T-cell (primary cell): ENCODE data around the gene ZDHHC5. TPM values are rescaled to one million over a fixed set of nuclear protein-coding genes. Genes with fewer than 3 reads are reported as not detected.

Experiments
- ATAC-seq, 4 experiments: fragments of 200-7000 bp in 3 of 4; fragments of 150-1000 bp in 1 of 4; cut with Tn5 transposase; replicated peaks in 1 of 4; 1 replicate in 3 of 4; 2 replicates in 1 of 4; pipeline ENCODE4 v1.10.0; 2021; ENCODE audit warnings: moderate library complexity in 3 of 4, mild to moderate bottlenecking in 2 of 4, moderate number of reproducible peaks in 1 of 4
- CTCF ChIA-PET, 2 donors: fragments of 300-600 bp; sonication (Branson Sonifier 250); formaldehyde crosslinking; loops; one replicate each; lab custom pipeline; 2022; ENCODE audit warnings: antibody characterized with exemption in 2 of 2; lab: Charles Lee
- POLR2A ChIA-PET, 2 donors: fragments of 300-600 bp; sonication (Branson Sonifier 250); formaldehyde crosslinking; loops; one replicate each; lab custom pipeline; 2022; ENCODE audit warnings: antibody characterized with exemption in 2 of 2; lab: Charles Lee
- DNase-seq, 35 experiments: peaks; one replicate each; pipeline versions ENCODE4 v3.0.0 to v3.0.0-alpha.2; 2013 to 2023
- H3K27ac ChIP-seq: one replicate; pipeline ENCODE4 v1.5.1; 2013; ENCODE audit warnings: low read length
- H3K27me3 ChIP-seq, 2 experiments: replicated peaks in 1 of 2; 1 replicate in 1 of 2; 2 replicates in 1 of 2; pipeline versions ENCODE4 v1.6.1 to v1.7.0; 2013; ENCODE audit warnings: low read length in 1 of 2, mixed read lengths in 1 of 2; ENCODE audit not compliant: control insufficient read depth in 2 of 2, insufficient read depth in 2 of 2; ENCODE audit errors: extremely low read depth in 1 of 2
- H3K36me3 ChIP-seq, 2 donors: 1 replicate in 1 of 2; 2 replicates in 1 of 2; pipeline versions ENCODE4 v1.6.1 to v1.7.0; 2013; ENCODE audit warnings: low read length in 1 of 2; ENCODE audit not compliant: control insufficient read depth in 2 of 2, insufficient read depth in 1 of 2; ENCODE audit errors: extremely low read depth in 1 of 2
- H3K4me1 ChIP-seq, 2 experiments: 1 replicate in 1 of 2; 2 replicates in 1 of 2; pipeline versions ENCODE4 v1.6.1 to v1.7.0; 2013; ENCODE audit warnings: low read length in 2 of 2, mixed read lengths in 1 of 2; ENCODE audit not compliant: insufficient read depth in 2 of 2, control insufficient read depth in 1 of 2; ENCODE audit errors: extremely low read depth in 1 of 2
- H3K4me3 ChIP-seq, 2 donors: 1 replicate in 1 of 2; 2 replicates in 1 of 2; pipeline versions ENCODE4 v1.5.1 to v1.7.0; 2013; ENCODE audit warnings: mild to moderate bottlenecking in 2 of 2, low read length in 1 of 2, moderate library complexity in 1 of 2; ENCODE audit not compliant: control insufficient read depth in 1 of 2; ENCODE audit errors: extremely low read depth in 1 of 2
- H3K9me3 ChIP-seq: 2 replicates; pipeline ENCODE4 v1.7.0; 2013
- H3K27ac Mint-ChIP-seq, 2 donors: one replicate each; pipeline ENCODE4 v1.8.0; 2020 to 2021; ENCODE audit warnings: mild to moderate bottlenecking in 2 of 2, mixed read lengths in 2 of 2
- H3K27me3 Mint-ChIP-seq, 2 donors: one replicate each; pipeline ENCODE4 v1.8.0; 2021 to 2022; ENCODE audit warnings: mixed read lengths in 2 of 2
- H3K36me3 Mint-ChIP-seq: one replicate; pipeline ENCODE4 v1.8.0; 2021; ENCODE audit warnings: mixed read lengths
- H3K4me1 Mint-ChIP-seq, 3 donors: one replicate each; pipeline ENCODE4 v1.8.0; 2020 to 2022; ENCODE audit warnings: mixed read lengths in 3 of 3, mild to moderate bottlenecking in 1 of 3
- H3K4me3 Mint-ChIP-seq, 3 donors: one replicate each; pipeline ENCODE4 v1.8.0; 2020 to 2022; ENCODE audit warnings: mild to moderate bottlenecking in 3 of 3, mixed read lengths in 3 of 3, moderate library complexity in 3 of 3
- H3K9me3 Mint-ChIP-seq, 3 donors: one replicate each; pipeline ENCODE4 v1.8.0; 2020 to 2022; ENCODE audit warnings: mixed read lengths in 3 of 3
- WGBS: methylation state at CpG from one replicate; pipeline ENCODE4 v1.1.5; 2013; ENCODE audit warnings: missing lambda C conversion rate; ENCODE audit not compliant: insufficient coverage; 5-methylcytosine and 5-hydroxymethylcytosine counted together
- total RNA-seq, 35 experiments: library from RNA in 6 of 35; stranded (reverse) in 6 of 35; fragments of 120-200 nt in 1 of 35; gene quantifications; one replicate each; pipeline versions ENCODE4 v1.2.1 to v1.2.4 and lab custom pipeline; 2013 to 2026

Gene ZDHHC5
- total RNA-seq, 5 donors from 2014 or later (not counting 1 experiment from before 2014, with no cell fraction given): 57.3 to 67.2 (median 60.7) TPM

GRCh38 chr11:57735619-57736298 lies 67.8 kb downstream of the ZDHHC5 start:
- ChIA-PET CTCF (interaction anchor here in 1 of 2 donors (0.6 kb wide), 1 partner anchor 13 kb away, joined by 3 read pairs; no protein-coding TSS in a partner anchor), POLR2A (no interaction called here)
- Mint-ChIP-seq H3K4me3 (no peak overlapping the region), H3K27me3 (no peaks in the 10 kb centered on the region), H3K36me3 (peaks cover 17% of the 10 kb centered on the region), H3K9me3 (no peaks in the 10 kb centered on the region), H3K4me1 (peaks cover 2 to 8% (median 6%) of the 10 kb centered on the region in 3 donors), H3K27ac (peak overlapping the region in 1 of 2 donors; percentile 45)
- no peak overlapping the region for H3K27ac ChIP-seq
- no peaks in the 10 kb centered on the region for H3K27me3 ChIP-seq
- no peaks in the 10 kb centered on the region for H3K9me3 ChIP-seq
- 88% methylated on average over 2 of the region's 3 CpGs for WGBS
- H3K4me3 ChIP-seq: no peak overlapping the region
- H3K36me3 ChIP-seq: peaks cover 0 to 27% of the 10 kb centered on the region in 2 donors
- peaks cover 0 to 3% of the 10 kb centered on the region in 2 experiments for H3K4me1 ChIP-seq
- DNase-seq: no peak
- ATAC-seq: no peak

- POLR2A ChIA-PET: interaction anchor here (0.5 to 1.7 kb wide), 9 partner anchors 10 to 322 kb away, joined by 3 to 6 read pairs (median 4); partner anchors contain the start of genes MED19 (in 1 of the 2) and TMX2 (in 1 of the 2)
- no peaks in the 10 kb centered on the region for H3K9me3 Mint-ChIP-seq
- ATAC-seq (peak; percentile 83 to 88 (median 86)), DNase-seq (peak; percentile 84 to 94 (median 88))
- H3K27me3 ChIP-seq: no peaks in the 10 kb centered on the region
- peaks cover 9 to 28% of the 10 kb centered on the region in 2 experiments for H3K4me1 ChIP-seq
- WGBS: under 1% methylated on average over 66 of the region's 75 CpGs
- peak within 1 kb of the TSS; percentile 97 to 99 for H3K27ac Mint-ChIP-seq
- no peaks in the 10 kb centered on the region for H3K27me3 Mint-ChIP-seq
- CTCF ChIA-PET: interaction anchor here (0.5 to 2.3 kb wide), 6 partner anchors 27 to 827 kb away, joined by 3 to 22 read pairs (median 4); partner anchors contain the start of gene ZDHHC5 (in 1 of the 2)
- H3K4me3 ChIP-seq: peak within 1 kb of the TSS; percentile 73 to 74
- peak within 1 kb of the TSS; percentile 86 for H3K27ac ChIP-seq
- H3K4me1 Mint-ChIP-seq: peaks cover 40 to 43% (median 42%) of the 10 kb centered on the region in 3 donors
- peaks cover 42% of the 10 kb centered on the region for H3K36me3 Mint-ChIP-seq
- H3K9me3 ChIP-seq: no peaks in the 10 kb centered on the region
- H3K4me3 Mint-ChIP-seq: peak within 1 kb of the TSS; percentile 93 to 99 (median 96)
- H3K36me3 ChIP-seq: peaks cover 15 to 56% of the 10 kb centered on the region in 2 donors
Measured at GRCh38 chr11:57741132-57742086, 73.5 kb downstream of the ZDHHC5 start, which contains the start of gene SELENOH. SELENOH (plus strand) TSS chr11:57741491; CDS start chr11:57741596, 105 bp downstream.

- peaks cover 9 to 28% of the 10 kb centered on the region in 2 experiments for H3K4me1 ChIP-seq
- H3K36me3 ChIP-seq: peaks cover 15 to 56% of the 10 kb centered on the region in 2 donors
- Mint-ChIP-seq H3K4me1 (peaks cover 43 to 49% (median 46%) of the 10 kb centered on the region in 3 donors), H3K9me3 (no peaks in the 10 kb centered on the region), H3K27ac (peak overlapping the region; percentile 97 to 99), H3K4me3 (peak overlapping the region; percentile 93 to 99 (median 96)), H3K27me3 (no peaks in the 10 kb centered on the region), H3K36me3 (peaks cover 42% of the 10 kb centered on the region)
- no peak for DNase-seq
- CTCF ChIA-PET: interaction anchor here (0.6 to 2.3 kb wide), 6 partner anchors 27 to 826 kb away, joined by 3 to 22 read pairs (median 3); no protein-coding TSS in a partner anchor
- POLR2A ChIA-PET: interaction anchor here (0.5 to 1.7 kb wide), 7 partner anchors 30 to 322 kb away, joined by 3 to 6 read pairs (median 4); partner anchors contain the start of genes MED19 (in 1 of the 2) and TMX2 (in 1 of the 2)
- no peaks in the 10 kb centered on the region for H3K27me3 ChIP-seq
- no peaks in the 10 kb centered on the region for H3K9me3 ChIP-seq
- no peak for ATAC-seq
- WGBS: 5% methylated on average over 7 of the region's 10 CpGs
- H3K27ac ChIP-seq: peak overlapping the region; percentile 86
- H3K4me3 ChIP-seq: peak overlapping the region; percentile 73 to 74
Measured at GRCh38 chr11:57742087-57742452, 74.2 kb downstream of the ZDHHC5 start.

- ATAC-seq: no peak
- no peaks in the 10 kb centered on the region for H3K27me3 Mint-ChIP-seq
- no peaks in the 10 kb centered on the region for H3K27me3 ChIP-seq
- peak overlapping the region in 2 of 3 donors; percentile 18 to 39 for H3K4me3 Mint-ChIP-seq
- H3K36me3 Mint-ChIP-seq: peaks cover 28% of the 10 kb centered on the region
- CTCF ChIA-PET: interaction anchor here in 1 of 2 donors (0.5 kb wide), 2 partner anchors 12 to 32 kb away, joined by 3 to 4 read pairs; partner anchors contain the start of genes MED19 and TMX2
- H3K9me3 Mint-ChIP-seq: no peaks in the 10 kb centered on the region
- H3K27ac ChIP-seq: no peak overlapping the region
- H3K4me1 ChIP-seq: peaks cover 9 to 28% of the 10 kb centered on the region in 2 experiments
- no peak overlapping the region for H3K4me3 ChIP-seq
- POLR2A ChIA-PET: no interaction called here
- DNase-seq: no peak
- H3K36me3 ChIP-seq: peaks cover 15 to 35% of the 10 kb centered on the region in 2 donors
- H3K4me1 Mint-ChIP-seq: peaks cover 46 to 51% (median 51%) of the 10 kb centered on the region in 3 donors
- 100% methylated on average over 1 of the region's 2 CpGs for WGBS
- H3K9me3 ChIP-seq: no peaks in the 10 kb centered on the region
- H3K27ac Mint-ChIP-seq: peak overlapping the region; percentile 53 to 79
Measured at GRCh38 chr11:57744357-57744756, 76.4 kb downstream of the ZDHHC5 start.

- peaks cover 15 to 35% of the 10 kb centered on the region in 2 donors for H3K36me3 ChIP-seq
- ATAC-seq (no peak), DNase-seq (no peak)
- CTCF ChIA-PET: no interaction called here
- no peaks in the 10 kb centered on the region for H3K9me3 ChIP-seq
- peak overlapping the region; percentile 55 to 59 for H3K27ac Mint-ChIP-seq
- POLR2A ChIA-PET: no interaction called here
- H3K27me3 Mint-ChIP-seq: no peaks in the 10 kb centered on the region
- 94% methylated on average over 5 of the region's 5 CpGs for WGBS
- no peak overlapping the region for H3K4me3 ChIP-seq
- H3K27me3 ChIP-seq: no peaks in the 10 kb centered on the region
- no peak overlapping the region for H3K27ac ChIP-seq
- no peak overlapping the region for H3K4me3 Mint-ChIP-seq
- peaks cover 9 to 28% of the 10 kb centered on the region in 2 experiments for H3K4me1 ChIP-seq
- peaks cover 46 to 51% (median 49%) of the 10 kb centered on the region in 3 donors for H3K4me1 Mint-ChIP-seq
- H3K36me3 Mint-ChIP-seq: peaks cover 25% of the 10 kb centered on the region
- H3K9me3 Mint-ChIP-seq: no peaks in the 10 kb centered on the region
Measured at GRCh38 chr11:57745206-57745605, 77.3 kb downstream of the ZDHHC5 start.
